Endothelial cell (in vitro differentiated cells): ENCODE data around the gene TRIM5. TPM values are rescaled to one million over a fixed set of nuclear protein-coding genes. Genes with fewer than 3 reads are reported as not detected.
"Not testable (repeated sequence)": the region's sequence is repeated elsewhere in the genome, so short reads cannot be mapped to it uniquely, and the experiment has no call there.

Source experiments
- DNase-seq: peaks from one replicate; pipeline ENCODE4 v3.0.0; 2021; ENCODE audit warnings: low spot score
- H3K27ac Mint-ChIP-seq: one replicate; pipeline ENCODE4 v1.8.0; 2021; ENCODE audit warnings: mixed read lengths, inconsistent platforms; ENCODE audit not compliant: unreplicated experiment
- H3K27me3 Mint-ChIP-seq: one replicate; pipeline ENCODE4 v1.8.0; 2021; ENCODE audit warnings: mild to moderate bottlenecking, moderate library complexity, mixed read lengths, inconsistent platforms; ENCODE audit not compliant: unreplicated experiment
- H3K36me3 Mint-ChIP-seq: one replicate; pipeline ENCODE4 v1.8.0; 2021; ENCODE audit warnings: mild to moderate bottlenecking, low read depth, mixed read lengths, inconsistent platforms; ENCODE audit not compliant: unreplicated experiment
- H3K4me1 Mint-ChIP-seq: one replicate; pipeline ENCODE4 v1.8.0; 2021; ENCODE audit warnings: mild to moderate bottlenecking, mixed read lengths, inconsistent platforms; ENCODE audit not compliant: unreplicated experiment
- H3K4me3 Mint-ChIP-seq: one replicate; pipeline ENCODE4 v1.8.0; 2021; ENCODE audit warnings: mild to moderate bottlenecking, mixed read lengths, inconsistent platforms; ENCODE audit not compliant: unreplicated experiment
- H3K9me3 Mint-ChIP-seq: one replicate; pipeline ENCODE4 v1.8.0; 2021; ENCODE audit warnings: mixed read lengths, inconsistent platforms; ENCODE audit not compliant: unreplicated experiment
- CTCF ChIP-seq: fragments of 200-600 bp; sonication (generic); IDR thresholded peaks from one replicate; pipeline ENCODE4 v1.5.0; 2021; ENCODE audit warnings: antibody characterized with exemption; ENCODE audit not compliant: unreplicated experiment
- total RNA-seq: library from RNA; stranded (reverse); fragmentation: NEBNext Ultra II Directional; extraction: Animal tissue kit (Norgen Biotek cat#: 25700); gene quantifications from one replicate; pipeline ENCODE4 v1.2.1, GENCODE V29; 2021; ENCODE audit not compliant: unreplicated experiment

TRIM5 gene
- total RNA-seq, 1 donor from 2014 or later, result 114 TPM

- DNase-seq, result no peak
- Mint-ChIP-seq H3K9me3 (no peaks in the 10 kb centered on the region), H3K4me3 (no peak overlapping the region), H3K36me3 (peaks cover 63% of the 10 kb centered on the region), H3K4me1 (no peaks in the 10 kb centered on the region), H3K27ac (no peak overlapping the region), H3K27me3 (peaks cover 2% of the 10 kb centered on the region)
- TF ChIP-seq CTCF, result no peak
These were observed 19.8 kb downstream of the TRIM5 start for GRCh38 chr11:5665051-5665570.

- H3K36me3 Mint-ChIP-seq, result peaks cover 58% of the 10 kb centered on the region
- no peak overlapping the region for H3K27ac Mint-ChIP-seq
- peaks cover 2% of the 10 kb centered on the region for H3K27me3 Mint-ChIP-seq
- no peaks in the 10 kb centered on the region for H3K4me1 Mint-ChIP-seq
- no peak overlapping the region for H3K4me3 Mint-ChIP-seq
- no peaks in the 10 kb centered on the region for H3K9me3 Mint-ChIP-seq
- TF ChIP-seq CTCF, result no peak
- DNase-seq, result no peak
These were observed 21.4 kb downstream of the TRIM5 start for GRCh38 chr11:5663511-5663910.

- TF ChIP-seq CTCF, result no peak
- no peaks in the 10 kb centered on the region for H3K4me1 Mint-ChIP-seq
- H3K27me3 Mint-ChIP-seq, result peaks cover 10% of the 10 kb centered on the region
- H3K4me3 Mint-ChIP-seq, result no peak overlapping the region
- no peak overlapping the region for H3K27ac Mint-ChIP-seq
- no peaks in the 10 kb centered on the region for H3K9me3 Mint-ChIP-seq
- peaks cover 41% of the 10 kb centered on the region for H3K36me3 Mint-ChIP-seq
- no peak for DNase-seq
These were observed 26.6 kb downstream of the TRIM5 start for GRCh38 chr11:5658318-5658717.

- not testable (repeated sequence) for H3K27ac Mint-ChIP-seq
These were observed 27.9 kb downstream of the TRIM5 start for GRCh38 chr11:5656956-5657355.

GRCh38 chr11:5655474-5655873 is 29.4 kb downstream of the TRIM5 start:
- Mint-ChIP-seq H3K27me3 (peaks cover 19% of the 10 kb centered on the region), H3K9me3 (no peaks in the 10 kb centered on the region), H3K27ac (no peak overlapping the region), H3K36me3 (peaks cover 27% of the 10 kb centered on the region), H3K4me1 (no peaks in the 10 kb centered on the region), H3K4me3 (no peak overlapping the region)
- DNase-seq, result no peak
- no peak for TF ChIP-seq CTCF

More at GRCh38 chr11:5656956-5657355, 27.9 kb downstream of the TRIM5 start:
- not testable (repeated sequence) for DNase-seq, H3K9me3 Mint-ChIP-seq, H3K4me1 Mint-ChIP-seq, H3K4me3 Mint-ChIP-seq
- peaks cover 11% of the 10 kb centered on the region for H3K27me3 Mint-ChIP-seq
- H3K36me3 Mint-ChIP-seq, result peaks cover 37% of the 10 kb centered on the region
